Vagina (tissue), 2 donors: ENCODE measurements around the gene NOA1. TPM values are rescaled to one million over a fixed set of nuclear protein-coding genes. Genes with fewer than 3 reads are reported as not detected.
"Not testable (repeated sequence)": the region's sequence is repeated elsewhere in the genome, so short reads cannot be mapped to it uniquely, and the experiment has no call there.

Experiments
- DNase-seq, 2 donors: peaks; one replicate each; pipeline ENCODE4 v3.0.0-alpha.2; 2017; ENCODE audit errors: extremely low spot score in 2 of 2
- H3K27ac ChIP-seq: fragments of 200-600 bp; sonication (generic); one replicate; pipeline ENCODE4 v1.5.1; 2019
- H3K27me3 ChIP-seq: fragments of 200-600 bp; sonication (generic); one replicate; pipeline ENCODE4 v1.5.1; 2019
- H3K36me3 ChIP-seq, 2 donors: fragments of 200-600 bp; sonication (generic); one replicate each; pipeline ENCODE4 v1.5.1; 2017 to 2019
- H3K4me1 ChIP-seq: fragments of 200-600 bp; sonication (generic); one replicate; pipeline ENCODE4 v1.5.1; 2019
- H3K4me3 ChIP-seq, 2 donors: fragments of 200-600 bp; sonication (generic); 1 replicate in 1 of 2; 2 replicates in 1 of 2; pipeline ENCODE4 v1.5.1; 2016 to 2019
- H3K9me3 ChIP-seq: fragments of 200-600 bp; sonication (generic); one replicate; pipeline ENCODE4 v1.5.1; 2019
- CTCF ChIP-seq, 3 experiments: fragments of 450-650 bp in 2 of 3; fragments of 200-600 bp in 1 of 3; sonication (generic) in 1 of 3; IDR thresholded peaks; one replicate each; pipeline ENCODE4 v1.5.1; 2017 to 2019; ENCODE audit warnings: antibody characterized with exemption in 3 of 3, mild to moderate bottlenecking in 2 of 3, moderate library complexity in 2 of 3
- POLR2A ChIP-seq, 2 donors: fragments of 450-650 bp; IDR thresholded peaks; one replicate each; pipeline ENCODE4 v1.6.1; 2017; ENCODE audit warnings: antibody characterized with exemption in 2 of 2, mild to moderate bottlenecking in 2 of 2, moderate library complexity in 2 of 2
- POLR2AphosphoS5 ChIP-seq, 2 donors: sonication (generic); formaldehyde crosslinking; IDR thresholded peaks; one replicate each; pipeline ENCODE4 v1.9.0; 2017; ENCODE audit warnings: antibody characterized with exemption in 2 of 2, mild to moderate bottlenecking in 2 of 2, low read depth in 1 of 2; ENCODE audit not compliant: insufficient read depth in 1 of 2
- intact Hi-C: fragments of 100-400 bp; cut with DNase I; formaldehyde crosslinking; loops from one replicate; pipeline ENCODE4 v1.15.1; 2023
- small RNA-seq: library from RNA; depleted of rRNA; stranded (forward); fragments of <200 nt; gene quantifications from one replicate; pipeline ENCODE3, GENCODE V24; 2016
- total RNA-seq: library from RNA; depleted of rRNA; stranded (reverse); fragments of >200 nt; gene quantifications from one replicate; pipeline ENCODE4 v1.2.3, GENCODE V29; 2016

NOA1 gene
- total RNA-seq, 1 donor from 2014 or later = 25.3 TPM

GRCh38 chr4:56930638-56931037, 46.8 kb downstream of the NOA1 start:
- intact Hi-C loops = no loop called here
- TF ChIP-seq CTCF (IDR thresholded peaks at IDR 0.05) (no peak), POLR2AphosphoS5 (IDR thresholded peaks at IDR 0.05; ENCODE audit: insufficient read depth in 1 of 2, low read depth in 1 of 2) (no peak), POLR2A (IDR thresholded peaks at IDR 0.05) (no peak)
- peaks cover 28% of the 10 kb centered on the region for H3K4me1 ChIP-seq
- H3K27me3 ChIP-seq = no peaks in the 10 kb centered on the region
- no peak overlapping the region for H3K4me3 ChIP-seq
- H3K27ac ChIP-seq = no peak overlapping the region
- no peak for DNase-seq
- no peaks in the 10 kb centered on the region for H3K9me3 ChIP-seq
- H3K36me3 ChIP-seq = peaks cover 0 to 30% of the 10 kb centered on the region in 2 donors

GRCh38 chr4:56927196-56927595, 50.2 kb downstream of the NOA1 start:
- no peaks in the 10 kb centered on the region for H3K27me3 ChIP-seq
- DNase-seq = no peak
- H3K4me1 ChIP-seq = peaks cover 6% of the 10 kb centered on the region
- no peaks in the 10 kb centered on the region for H3K9me3 ChIP-seq
- peaks cover 0 to 41% of the 10 kb centered on the region in 2 donors for H3K36me3 ChIP-seq
- TF ChIP-seq POLR2A (IDR thresholded peaks at IDR 0.05) (no peak), CTCF (IDR thresholded peaks at IDR 0.05) (no peak), POLR2AphosphoS5 (IDR thresholded peaks at IDR 0.05; ENCODE audit: insufficient read depth in 1 of 2, low read depth in 1 of 2) (no peak)
- no peak overlapping the region for H3K27ac ChIP-seq
- H3K4me3 ChIP-seq = no peak overlapping the region
- intact Hi-C loops = no loop called here

- H3K4me1 ChIP-seq = peaks cover 65% of the 10 kb centered on the region
- intact Hi-C loops, H3K9me3 ChIP-seq, H3K27me3 ChIP-seq, H3K36me3 ChIP-seq, DNase-seq, H3K4me3 ChIP-seq, H3K27ac ChIP-seq: not testable (repeated sequence)
These were observed 62.4 kb downstream of the NOA1 start for GRCh38 chr4:56914977-56915376.

GRCh38 chr4:56914336-56914735, 63.1 kb downstream of the NOA1 start:
- intact Hi-C loops = no loop called here
- H3K4me3 ChIP-seq = no peak overlapping the region
- no peaks in the 10 kb centered on the region for H3K27me3 ChIP-seq
- no peak overlapping the region for H3K27ac ChIP-seq
- H3K4me1 ChIP-seq = peaks cover 70% of the 10 kb centered on the region
- no peak for DNase-seq
- H3K9me3 ChIP-seq = no peaks in the 10 kb centered on the region
- TF ChIP-seq POLR2AphosphoS5 (IDR thresholded peaks at IDR 0.05; ENCODE audit: insufficient read depth in 1 of 2, low read depth in 1 of 2) (no peak), POLR2A (IDR thresholded peaks at IDR 0.05) (no peak), CTCF (IDR thresholded peaks at IDR 0.05) (no peak)
- H3K36me3 ChIP-seq = peaks cover 0 to 9% of the 10 kb centered on the region in 2 donors

Small RNA genes lying within 50 kb of the gene (small RNA-seq; reads per million reads assigned to genes)
- not detected for gene RNU6-998P

Other genes starting within 250 kb of the NOA1 start
- gene SPINK2, start 155.9 kb downstream of the NOA1 start, total RNA-seq = 4.4 TPM
- gene REST, start 69.7 kb downstream of the NOA1 start, total RNA-seq = 24.6 TPM
- gene POLR2B, start 1.3 kb upstream of the NOA1 start, total RNA-seq = 56.5 TPM
- 716 TPM for gene IGFBP7, start 132.8 kb upstream of the NOA1 start, total RNA-seq